Pancreas (tissue), 10 donors: ENCODE results near the gene HMMR. TPM values are rescaled to one million over a fixed set of nuclear protein-coding genes. Genes with fewer than 3 reads are reported as not detected.

Source experiments
- ATAC-seq, 4 donors: fragments of 200-7000 bp; cut with Tn5 transposase; one replicate each; pipeline versions ENCODE4 v1.8.0 to v1.9.1; 2020; ENCODE audit warnings: mild to moderate bottlenecking in 4 of 4, moderate library complexity in 4 of 4
- DNase-seq, 6 donors: peaks; one replicate each; pipeline ENCODE4 v3.0.0-alpha.2; 2020
- FAIRE-seq: peaks from 2 replicates; lab custom pipeline; 2012; peaks lifted over from hg19 to GRCh38; lab: Jason Lieb, UNC
- H3K27ac ChIP-seq, 4 donors: fragments of 200-600 bp; sonication (generic); 1 replicate in 3 of 4; 2 replicates in 1 of 4; pipeline versions ENCODE4 v1.5.0 to v1.8.0; 2020
- H3K27me3 ChIP-seq, 4 donors: fragments of 200-600 bp; one replicate each; pipeline ENCODE4 v1.8.0; 2021
- H3K36me3 ChIP-seq, 3 donors: fragments of 200-600 bp; sonication (generic) in 1 of 3; one replicate each; pipeline versions ENCODE4 v1.5.0 to v1.8.0; 2020 to 2021
- H3K4me1 ChIP-seq, 3 donors: fragments of 200-600 bp; one replicate each; pipeline ENCODE4 v1.8.0; 2021
- H3K4me3 ChIP-seq, 4 donors: fragments of 200-600 bp; sonication (generic) in 2 of 4; one replicate each; pipeline versions ENCODE4 v1.5.0 to v1.8.0; 2020 to 2021
- H3K9me3 ChIP-seq, 4 donors: fragments of 200-600 bp; one replicate each; pipeline ENCODE4 v1.8.0; 2021
- CTCF ChIP-seq, 4 donors: fragments of 200-600 bp; sonication (generic) in 3 of 4; IDR thresholded peaks; one replicate each; pipeline versions ENCODE4 v1.5.0 to v1.8.0; 2021; ENCODE audit warnings: antibody characterized with exemption in 4 of 4
- WGBS, 2 donors: extraction: QIAGEN DNeasy Blood & Tissue Kit; methylation state at CpG; one replicate each; pipeline ENCODE4 v1.1.7; 2013; 5-methylcytosine and 5-hydroxymethylcytosine counted together
- intact Hi-C, 3 donors: fragments of 100-400 bp; cut with DNase I; formaldehyde crosslinking; loops; one replicate each; pipeline versions ENCODE4 v1.11.1 to v1.14.2; 2022
- polyA plus RNA-seq, 2 donors: library from polyadenylated mRNA; stranded (reverse); fragments of 200-250 nt; gene quantifications; one replicate each; pipeline ENCODE4 v1.2.3, GENCODE V29; 2013
- total RNA-seq, 6 donors: library from RNA; stranded (reverse); fragmentation: NEBNext Ultra II Directional in 4 of 6; extraction: Animal tissue kit (Norgen Biotek cat#: 25700) in 4 of 6; gene quantifications; one replicate each; pipeline versions ENCODE4 v1.2.1 to v1.2.4, GENCODE V29; 2021 to 2023
- donor health status: healthy with polysubstance abuse.
- donor health status: DM: no; HTN: no; CAD: no; lungs with moderate emphysema.
- donor health status: DM: no; HTN: no; CAD: no.
- donor health status: control.
- donor health status: control.
- donor health status: Bipolar disorder and iron deficiency.
- donor health status: DM: yes; HTN: yes; CAD: no.
- donor health status: DM: no; HTN: no; CAD: no.
- donor health status: DM: no; HTN: no; CAD: no.
- donor health status: DM: yes; HTN: yes; CAD: no.

HMMR gene
- total and polyA plus RNA-seq, 8 donors = 0.07 to 0.84 (median 0.26) TPM; not detected in 1

GRCh38 chr5:163434401-163434866 is 26.0 kb upstream of the HMMR start:
- Histone ChIP-seq H3K27me3 (no peaks in the 10 kb centered on the region), H3K27ac (peak overlapping the region in 2 of 4 donors; percentile 73 to 80), H3K9me3 (no peaks in the 10 kb centered on the region), H3K4me1 (peaks cover 14 to 29% (median 20%) of the 10 kb centered on the region in 3 donors), H3K4me3 (no peak overlapping the region), H3K36me3 (no peaks in the 10 kb centered on the region)
- intact Hi-C loops = no loop called here
- DNase-seq (peak in 4 of 6 donors; percentile 30 to 74 (median 66)), ATAC-seq (peak; percentile 24 to 63 (median 36)), FAIRE-seq (no peak)
- WGBS, 2 donors = 10 to 12% methylated on average over 3 of the region's 3 CpGs
- no peak for TF ChIP-seq CTCF (IDR thresholded peaks at IDR 0.05)

GRCh38 chr5:163436515-163436914 is 23.9 kb upstream of the HMMR start:
- ATAC-seq = no peak

GRCh38 chr5:163437011-163437308 is 23.5 kb upstream of the HMMR start:
- no peak for DNase-seq
- Histone ChIP-seq H3K27me3 (no peaks in the 10 kb centered on the region), H3K36me3 (no peaks in the 10 kb centered on the region), H3K9me3 (no peaks in the 10 kb centered on the region), H3K27ac (peak overlapping the region; percentile 71 to 92 (median 89)), H3K4me1 (peaks cover 19 to 48% (median 42%) of the 10 kb centered on the region in 3 donors), H3K4me3 (peak overlapping the region in 3 of 4 donors; percentile 68 to 77 (median 73))
- peak; percentile 5 for FAIRE-seq
- TF ChIP-seq CTCF (IDR thresholded peaks at IDR 0.05) = no peak
- intact Hi-C loops = no loop called here
- ATAC-seq = no peak
- WGBS, 2 donors = 0 to 3% methylated on average over 6 of the region's 6 CpGs

More at GRCh38 chr5:163436515-163436914, 23.9 kb upstream of the HMMR start:
- Histone ChIP-seq H3K36me3 (no peaks in the 10 kb centered on the region), H3K27ac (peak overlapping the region; percentile 71 to 92 (median 89)), H3K9me3 (no peaks in the 10 kb centered on the region), H3K4me3 (peak overlapping the region in 1 of 4 donors; percentile 77), H3K27me3 (no peaks in the 10 kb centered on the region), H3K4me1 (peaks cover 19 to 48% (median 41%) of the 10 kb centered on the region in 3 donors)
- DNase-seq (no peak), FAIRE-seq (no peak)
- no peak for TF ChIP-seq CTCF (IDR thresholded peaks at IDR 0.05)
- WGBS, 2 donors = 77 to 81% methylated on average over 4 of the region's 4 CpGs
- intact Hi-C loops = no loop called here

GRCh38 chr5:163437309-163438182 is 22.9 kb upstream of the HMMR start, which contains the start of gene CCNG1:
TSS of gene CCNG1 (plus strand) at chr5:163437595. CDS start at chr5:163439257, 1,662 bp downstream.
- intact Hi-C loops = no loop called here
- Histone ChIP-seq H3K4me1 (peaks cover 19 to 48% (median 42%) of the 10 kb centered on the region in 3 donors), H3K27ac (peak within 1 kb of the TSS; percentile 71 to 92 (median 89)), H3K4me3 (peak within 1 kb of the TSS; percentile 68 to 77 (median 74)), H3K36me3 (peaks cover 0 to 5% (median 4%) of the 10 kb centered on the region in 3 donors), H3K9me3 (no peaks in the 10 kb centered on the region), H3K27me3 (no peaks in the 10 kb centered on the region)
- ATAC-seq (peak; percentile 87 to 92 (median 90)), DNase-seq (peak; percentile 91 to 96 (median 94)), FAIRE-seq (peak; percentile 94)
- no peak for TF ChIP-seq CTCF (IDR thresholded peaks at IDR 0.05)
- WGBS, 2 donors = 1% methylated on average over 51 of the region's 51 CpGs
